GM21360 (cell line): ENCODE measurements around the gene GALNT4.
A peak's percentile ranks its signal among the peaks of the same experiment; 100 is the strongest.

Experiments used
- ATAC-seq: cut with Tn5 transposase; IDR thresholded peaks from one replicate; pipeline ENCODE4 v1.9.1; 2021; ENCODE audit warnings: mild to moderate bottlenecking, moderate library complexity; ENCODE audit not compliant: unreplicated experiment

Gene GALNT4

GRCh38 chr12:89524541-89525304, at the start of gene GALNT4:
GALNT4 (minus strand) TSS chr12:89524796; CDS start chr12:89524549, 247 bp downstream.
- ATAC-seq: peak; percentile 73

DNA sequence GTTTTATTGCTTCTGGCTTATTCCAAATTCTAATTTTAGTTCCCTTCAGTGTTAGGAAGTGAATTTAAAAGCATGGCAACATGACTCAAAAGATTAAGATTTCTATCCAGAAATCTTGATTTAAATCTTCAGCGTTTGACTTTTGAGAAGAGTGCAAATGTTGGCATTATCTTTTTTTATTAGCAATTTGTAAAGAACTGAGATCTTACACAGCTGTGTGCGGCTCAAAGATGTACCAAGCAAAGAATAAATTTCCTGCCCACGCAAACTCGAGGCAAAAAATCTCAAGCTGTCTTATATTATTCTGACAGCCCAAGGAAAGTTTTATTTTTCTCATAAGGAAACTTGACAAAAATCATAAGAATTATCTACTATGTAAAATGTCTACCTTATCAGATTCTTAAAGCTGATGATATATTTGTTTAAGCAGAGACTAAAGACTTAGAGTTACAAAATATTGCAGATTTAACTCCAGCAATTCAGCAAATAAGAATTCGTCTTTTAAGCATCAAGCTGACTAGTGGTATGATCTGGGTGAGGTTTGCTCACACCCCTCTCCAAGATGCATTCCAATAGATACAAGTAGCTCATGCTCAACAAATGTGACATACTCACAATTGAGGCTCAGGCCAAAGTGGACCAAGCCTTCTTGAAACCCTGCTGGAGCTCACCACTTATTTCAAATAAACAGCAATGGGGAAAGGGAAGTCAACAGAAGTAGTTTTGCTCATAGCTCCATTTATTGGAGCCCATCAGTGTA, 48.6 kb upstream of the GALNT4 start:
- ATAC-seq: no peak

- ATAC-seq: no peak
Measured at GRCh38 chr12:89571491-89572195, 47.0 kb upstream of the GALNT4 start.

GRCh38 chr12:89568484-89568883, 43.9 kb upstream of the GALNT4 start:
- ATAC-seq: no peak

DNA sequence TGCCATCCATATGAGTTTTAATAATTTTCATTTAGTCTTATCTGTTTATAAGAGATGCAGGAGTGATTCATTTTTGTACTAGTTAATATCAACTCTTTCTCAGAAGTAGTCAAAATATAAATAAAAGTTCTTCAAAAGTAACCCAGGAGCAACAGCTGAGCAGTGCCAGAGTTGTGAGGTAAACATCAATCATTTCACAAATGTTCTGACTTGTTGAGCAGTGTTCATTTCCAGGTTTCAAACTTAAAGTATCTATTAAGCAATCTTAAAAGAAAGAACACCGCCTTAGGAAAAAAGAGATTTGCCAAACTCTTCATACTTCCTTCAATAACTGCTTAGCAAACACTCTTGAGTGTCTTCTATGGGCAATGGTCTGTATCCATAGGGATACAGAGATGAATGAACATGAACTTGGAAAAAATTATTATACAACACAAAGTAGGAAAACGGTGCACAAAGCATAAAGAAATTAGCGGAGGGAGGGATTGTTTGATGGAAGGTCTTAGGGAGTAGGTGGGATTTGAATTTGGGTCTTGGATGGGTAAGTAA, 43.2 kb upstream of the GALNT4 start:
- ATAC-seq: no peak

GRCh38 chr12:89566615-89567014, 42.0 kb upstream of the GALNT4 start:
- ATAC-seq: no peak

DNA sequence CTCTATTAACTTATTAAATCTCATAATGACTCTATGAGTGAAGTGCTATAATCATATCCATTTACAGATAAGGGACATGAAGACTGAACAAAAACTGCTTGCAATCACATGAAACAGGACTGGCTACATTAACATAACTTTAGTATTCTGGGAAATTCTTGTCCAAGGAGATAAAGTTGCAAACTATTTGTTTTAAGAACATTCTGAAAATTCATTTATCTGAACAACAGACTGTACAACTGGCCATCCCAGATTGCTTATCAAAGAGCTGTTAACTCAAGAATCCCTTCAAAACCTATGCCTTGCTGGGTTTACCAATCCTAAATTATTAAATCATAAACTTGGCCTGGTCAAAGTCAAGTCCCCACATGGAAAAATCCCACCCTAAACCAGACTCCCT, 40.4 kb upstream of the GALNT4 start:
- ATAC-seq: no peak

- ATAC-seq: no peak
Measured at GRCh38 chr12:89559753-89560152, 35.2 kb upstream of the GALNT4 start.

GRCh38 chr12:89556976-89557375, 32.4 kb upstream of the GALNT4 start:
- no peak for ATAC-seq

DNA sequence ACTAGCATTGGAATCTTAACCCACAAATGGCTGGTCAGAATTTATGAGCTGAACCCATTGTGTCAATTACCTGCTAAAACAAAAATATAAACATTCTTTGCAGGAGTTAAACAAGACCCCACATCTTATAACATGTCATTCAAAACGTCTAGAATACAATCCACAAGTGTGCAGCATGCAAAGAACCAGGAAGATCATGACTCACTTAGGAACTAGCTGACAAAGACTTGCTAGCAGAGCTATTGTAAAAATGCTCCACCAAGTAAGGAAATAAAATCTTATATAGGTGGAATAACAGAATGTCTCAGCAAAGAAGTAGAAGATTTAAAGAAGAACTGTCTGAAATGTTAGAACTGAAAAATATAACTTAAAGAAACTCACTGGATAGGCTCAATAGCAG, 27.8 kb upstream of the GALNT4 start:
- ATAC-seq: no peak

DNA sequence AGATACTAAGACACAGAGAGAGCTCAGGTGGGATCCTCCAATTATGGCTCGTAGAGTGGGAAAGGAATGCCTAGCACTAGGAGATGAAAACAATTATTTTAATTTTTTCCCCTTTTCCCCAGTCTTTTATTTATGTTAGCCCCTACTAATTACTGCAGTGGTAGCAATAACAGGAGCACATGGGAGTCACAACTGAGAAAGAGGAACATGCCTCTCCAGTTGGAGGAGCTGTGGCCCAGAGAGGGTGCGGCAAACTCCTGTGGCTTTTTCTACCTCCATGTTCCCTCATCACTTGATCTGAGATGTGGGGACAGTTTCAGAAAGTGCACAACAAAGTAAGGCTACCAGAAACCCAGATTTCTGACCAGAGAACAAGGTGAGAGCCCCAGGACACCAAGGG, 27.2 kb upstream of the GALNT4 start:
- no peak for ATAC-seq

DNA sequence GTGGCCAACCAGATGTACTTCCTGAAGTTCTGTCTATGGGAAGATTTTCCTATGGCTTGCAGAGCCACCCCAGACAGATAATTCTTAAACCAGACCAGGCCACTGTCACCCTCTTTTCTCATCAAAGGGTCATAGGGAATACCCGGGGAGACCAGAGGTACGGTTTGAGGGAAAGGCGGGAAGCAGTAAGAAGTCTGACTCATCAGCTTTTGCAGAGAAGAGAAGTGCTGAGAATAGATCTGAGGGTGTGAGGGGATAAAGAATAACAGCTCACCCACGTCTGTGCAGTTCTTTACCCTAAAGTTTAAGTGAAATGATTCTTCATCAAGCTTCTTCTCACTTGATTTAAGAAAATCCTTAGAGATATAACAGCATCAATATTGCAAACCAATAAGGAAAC, 22.5 kb upstream of the GALNT4 start:
- no peak for ATAC-seq

DNA sequence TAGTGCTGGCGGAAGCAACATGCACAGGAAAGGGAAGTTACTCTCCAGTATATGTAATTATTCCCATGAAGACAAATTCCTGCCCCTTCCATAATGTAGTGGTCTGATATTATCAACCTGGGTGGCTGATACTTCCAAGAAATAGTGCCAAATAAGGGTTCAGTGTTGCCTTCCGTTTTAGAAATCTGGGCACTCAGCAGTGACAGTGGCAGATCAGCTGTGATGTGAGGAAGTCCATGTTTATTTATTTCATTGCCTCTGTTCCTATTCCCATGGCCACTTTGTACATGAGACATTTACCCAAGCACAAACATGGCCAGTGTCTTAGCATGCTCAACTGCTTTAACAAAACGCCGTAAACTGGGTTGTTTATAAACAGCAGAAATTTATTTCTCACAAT, 21.6 kb upstream of the GALNT4 start:
- no peak for ATAC-seq

DNA sequence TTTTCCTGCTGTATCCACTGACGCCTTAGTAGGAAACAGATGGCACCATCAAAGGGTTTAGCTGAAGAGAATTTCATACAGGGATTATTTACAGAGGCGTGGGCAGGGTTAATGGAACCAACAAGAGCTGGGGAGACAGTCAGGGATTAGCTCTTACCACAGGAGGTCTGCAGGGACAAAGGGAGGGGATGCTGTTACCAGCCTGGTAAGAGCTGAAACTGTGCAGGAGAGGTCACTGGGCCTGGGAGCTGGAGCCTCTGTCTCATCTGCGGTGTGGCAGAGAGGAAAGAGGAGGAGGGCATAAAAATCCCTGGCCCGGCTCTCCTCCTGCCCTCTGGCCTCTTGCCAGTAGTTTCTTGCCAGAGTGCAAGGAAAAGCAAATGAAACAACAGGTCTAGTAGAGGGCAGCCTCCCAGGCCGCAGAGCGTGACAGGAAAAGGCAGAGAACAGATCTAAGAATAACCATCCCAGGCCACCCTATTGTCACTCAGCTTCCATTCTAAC, 20.1 kb upstream of the GALNT4 start:
- ATAC-seq: no peak

DNA sequence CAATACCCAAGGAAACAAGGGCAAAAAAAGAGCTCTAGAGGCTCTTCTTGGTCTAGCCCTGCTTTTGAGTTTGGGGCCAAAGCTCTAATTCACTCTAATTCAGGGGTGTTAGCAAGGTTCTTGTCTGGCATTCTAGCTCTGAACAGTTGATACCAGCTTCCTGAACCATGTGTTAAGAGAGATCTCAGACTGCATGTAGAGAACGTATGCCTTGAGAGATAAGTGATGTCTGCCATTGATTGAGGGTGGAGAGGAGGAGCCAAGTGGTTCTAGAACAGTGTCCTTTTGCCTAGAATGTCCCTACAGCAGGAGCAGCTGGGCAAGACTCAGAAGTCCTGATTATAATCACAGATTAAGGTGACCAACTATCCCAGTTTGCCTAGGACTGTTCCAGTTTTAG, 19.4 kb upstream of the GALNT4 start:
- no peak for ATAC-seq

DNA sequence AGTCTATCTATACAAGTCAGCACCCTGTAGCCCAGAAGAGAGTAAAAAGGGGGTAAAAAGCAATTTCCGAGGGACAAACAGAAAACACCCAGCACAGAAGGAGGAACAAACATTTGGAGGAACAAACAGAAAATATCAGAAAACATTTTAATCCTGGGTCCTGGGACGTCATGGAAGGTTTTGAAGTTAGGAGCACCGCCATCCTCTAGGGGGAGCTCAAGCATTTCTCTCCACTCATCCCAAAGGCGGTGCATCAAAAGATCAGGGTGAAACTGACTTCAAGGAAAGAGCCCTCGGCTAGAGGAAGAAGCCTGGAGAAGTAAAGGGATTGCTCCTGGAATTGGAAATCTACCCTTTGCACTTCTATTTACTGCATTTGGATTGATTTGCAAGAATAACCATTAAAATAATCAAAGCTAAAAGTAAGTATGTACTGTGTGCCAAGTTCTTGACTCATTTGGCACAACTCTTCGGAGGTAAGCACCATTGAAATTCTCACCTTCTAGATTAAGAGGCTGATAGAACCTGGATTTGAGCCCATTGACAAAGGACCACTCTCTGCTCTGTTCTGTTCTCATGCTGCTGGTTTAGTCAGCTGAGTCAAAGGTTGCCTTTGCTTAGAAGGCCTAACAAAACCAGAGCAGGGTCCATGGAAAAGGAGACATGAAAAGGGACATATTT, 18.5 kb upstream of the GALNT4 start:
- ATAC-seq: peak; percentile 64

DNA sequence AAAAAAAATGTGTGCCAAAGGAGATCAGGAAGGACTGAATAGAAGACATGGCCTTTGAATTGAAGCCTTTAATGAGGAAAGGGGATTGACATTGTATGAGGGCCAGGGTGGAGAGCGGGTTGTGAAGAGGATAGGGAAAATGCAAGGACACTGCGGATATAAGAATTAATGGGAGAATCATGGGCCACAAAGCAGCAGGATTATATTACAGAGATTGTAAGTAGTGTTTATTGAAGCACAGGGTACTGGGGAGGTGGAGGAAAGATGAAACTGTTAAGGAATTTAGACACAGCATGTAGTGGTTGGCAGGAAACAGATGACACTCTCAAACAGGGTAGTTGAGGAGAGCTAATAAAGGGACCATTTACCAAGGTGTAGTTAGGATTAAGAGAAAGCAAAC, 17.6 kb upstream of the GALNT4 start:
- ATAC-seq: no peak

GRCh38 chr12:89540586-89540985, 16.0 kb upstream of the GALNT4 start:
- no peak for ATAC-seq

- ATAC-seq: no peak
Measured at GRCh38 chr12:89539426-89540223, 15.0 kb upstream of the GALNT4 start.

- ATAC-seq: no peak
Measured at GRCh38 chr12:89538897-89539296, 14.3 kb upstream of the GALNT4 start.
